GM19239 (cell line): Measurements from ENCODE around the gene CGB5.
"Not testable (repeated sequence)": the region's sequence is repeated elsewhere in the genome, so short reads cannot be mapped to it uniquely, and the experiment has no call there.

ENCODE experiments used
- DNase-seq: peaks from one replicate; pipeline ENCODE4 v3.0.0; 2011; ENCODE audit warnings: low spot score; ENCODE audit not compliant: insufficient read length
- FAIRE-seq: peaks from 2 replicates; lab custom pipeline; 2011; peaks lifted over from hg19 to GRCh38; lab: Jason Lieb, UNC

The CGB5 gene

DNA sequence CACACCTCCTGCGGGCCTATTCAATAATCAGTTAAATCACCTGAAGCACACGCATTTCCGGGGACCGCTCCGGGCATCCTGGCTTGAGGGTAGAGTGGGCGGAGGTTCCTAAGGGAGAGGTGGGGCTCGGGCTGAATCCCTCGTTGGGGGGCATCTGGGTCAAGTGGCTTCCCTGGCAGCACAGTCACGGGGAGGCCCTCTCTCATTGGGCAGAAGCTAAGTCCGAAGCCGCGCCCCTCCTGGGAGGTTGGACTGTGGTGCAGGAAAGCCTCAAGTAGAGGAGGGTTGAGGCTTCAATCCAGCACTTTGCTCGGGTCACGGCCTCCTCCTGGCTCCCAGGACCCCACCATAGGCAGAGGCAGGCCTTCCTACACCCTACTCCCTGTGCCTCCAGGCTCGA, at the start of gene CGB5:
Gene CGB5, plus strand, starts transcription at position 301 of the 400 bp plus-strand sequence. CDS start 362 bp downstream, outside the sequence.
- FAIRE-seq, DNase-seq: not testable (repeated sequence)

DNA sequence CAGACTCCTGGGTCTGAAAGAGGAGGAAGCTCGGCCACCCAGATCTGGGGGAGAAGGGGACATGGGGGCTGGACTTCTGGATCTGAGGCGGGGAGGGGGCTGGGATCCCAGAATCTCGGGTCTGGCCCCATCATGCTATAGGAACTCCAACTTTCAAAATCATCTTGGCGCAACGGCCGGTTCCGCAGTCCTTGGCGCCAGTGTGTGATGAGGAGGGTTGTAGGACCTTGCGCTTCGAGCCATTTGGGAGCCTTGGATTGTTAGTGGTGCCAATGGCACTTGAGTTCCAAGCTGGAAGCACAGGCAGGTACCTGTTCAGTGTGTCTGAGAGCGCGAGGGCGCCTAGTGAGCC, 49.6 kb upstream of the CGB5 start:
- DNase-seq (no peak), FAIRE-seq (no peak)

DNA sequence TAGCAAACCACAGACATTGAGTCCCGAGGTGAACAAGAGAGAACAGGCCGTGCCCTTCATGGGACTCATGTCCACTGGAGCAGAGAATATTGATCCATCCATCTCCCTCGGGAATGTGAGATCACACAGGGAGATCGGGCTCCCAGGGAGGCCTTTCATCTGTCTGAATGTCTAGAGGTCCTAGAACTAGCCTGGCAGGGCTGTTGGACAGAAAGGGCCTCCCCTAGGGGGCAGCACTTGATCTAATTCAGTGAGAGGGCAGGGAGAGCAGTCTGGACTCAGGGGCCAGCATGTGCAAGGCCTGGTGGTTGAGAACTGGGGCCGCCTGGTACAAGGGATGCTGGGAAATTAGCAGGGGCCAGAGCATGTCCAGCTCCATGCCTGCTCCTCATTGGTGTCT, 45.7 kb upstream of the CGB5 start:
- DNase-seq, result no peak

GRCh38 chr19:48999481-49000325, 43.9 kb upstream of the CGB5 start:
- FAIRE-seq (peak; percentile 40), DNase-seq (no peak)

More for the DNA sequence above, 45.7 kb upstream of the CGB5 start:
- FAIRE-seq, result no peak

DNA sequence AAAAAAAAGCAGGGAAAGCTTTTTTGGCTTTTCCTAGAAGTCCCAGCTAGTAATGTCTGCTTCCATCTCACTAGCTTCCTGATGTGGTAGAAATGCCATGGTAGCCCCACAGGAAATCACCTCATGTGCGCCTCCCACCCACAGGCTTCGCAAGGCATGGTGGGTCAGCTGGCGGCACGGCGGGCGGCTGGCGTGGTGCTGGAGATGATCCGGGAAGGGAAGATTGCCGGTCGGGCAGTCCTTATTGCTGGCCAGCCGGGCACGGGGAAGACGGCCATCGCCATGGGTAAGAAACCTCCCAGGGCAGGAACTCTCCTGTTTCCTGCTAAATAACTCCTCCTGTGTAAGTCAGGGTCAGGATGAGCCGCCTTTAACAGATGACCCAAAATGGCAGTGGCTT, 39.5 kb upstream of the CGB5 start:
- no peak for FAIRE-seq
- DNase-seq, result no peak

- FAIRE-seq (no peak), DNase-seq (no peak)
These were observed 38.6 kb upstream of the CGB5 start for GRCh38 chr19:49004964-49005614.

DNA sequence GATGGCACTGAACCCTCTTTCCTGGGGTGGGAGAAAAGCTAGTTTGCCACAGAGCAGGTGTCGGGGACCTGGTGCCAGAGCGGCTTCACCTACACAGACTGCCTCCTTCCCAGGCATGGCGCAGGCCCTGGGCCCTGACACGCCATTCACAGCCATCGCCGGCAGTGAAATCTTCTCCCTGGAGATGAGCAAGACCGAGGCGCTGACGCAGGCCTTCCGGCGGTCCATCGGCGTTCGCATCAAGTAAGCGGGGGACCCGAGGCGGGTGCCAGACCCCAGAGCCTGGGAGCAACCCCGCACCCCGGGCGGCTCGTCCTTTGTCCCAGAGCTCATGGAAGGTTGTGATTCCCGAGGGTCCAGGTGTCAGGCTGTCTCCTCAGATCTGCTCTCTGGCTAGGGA, 36.7 kb upstream of the CGB5 start:
- FAIRE-seq (no peak), DNase-seq (no peak)

DNA sequence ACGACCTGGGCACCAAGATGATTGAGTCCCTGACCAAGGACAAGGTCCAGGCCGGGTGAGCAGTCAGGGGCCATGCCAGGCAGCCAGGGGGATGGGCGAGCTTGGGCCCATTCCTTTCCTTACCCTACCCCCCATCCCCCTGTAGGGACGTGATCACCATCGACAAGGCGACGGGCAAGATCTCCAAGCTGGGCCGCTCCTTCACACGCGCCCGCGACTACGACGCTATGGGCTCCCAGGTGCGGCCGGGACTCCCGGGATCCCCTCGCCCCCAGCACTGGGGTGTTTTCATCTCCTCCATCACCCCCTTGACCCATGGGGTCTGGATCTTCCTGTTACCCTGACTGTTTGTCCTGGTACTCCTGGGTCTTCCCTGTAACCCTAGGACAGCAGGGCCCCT, 33.8 kb upstream of the CGB5 start:
- FAIRE-seq, result no peak
- no peak for DNase-seq

- DNase-seq (no peak), FAIRE-seq (no peak)
These were observed 33.2 kb upstream of the CGB5 start for GRCh38 chr19:49010453-49010852.

DNA sequence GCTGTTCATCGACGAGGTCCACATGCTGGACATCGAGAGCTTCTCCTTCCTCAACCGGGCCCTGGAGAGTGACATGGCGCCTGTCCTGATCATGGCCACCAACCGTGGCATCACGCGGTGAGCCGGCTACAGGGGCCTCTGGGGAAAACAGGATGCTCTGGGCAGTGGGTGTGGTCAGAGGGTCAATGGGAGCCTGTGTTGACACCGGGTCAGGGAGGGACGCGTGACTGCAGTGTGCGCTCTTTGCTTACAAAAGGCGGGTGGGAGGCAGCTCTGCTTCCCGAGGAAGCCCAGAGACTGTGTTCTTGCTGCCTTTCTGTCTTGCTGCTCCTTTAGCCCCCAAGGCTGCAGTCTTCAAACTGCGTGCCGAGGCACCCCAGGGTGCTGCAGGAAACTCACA, 32.5 kb upstream of the CGB5 start:
- FAIRE-seq (no peak), DNase-seq (no peak)

DNA sequence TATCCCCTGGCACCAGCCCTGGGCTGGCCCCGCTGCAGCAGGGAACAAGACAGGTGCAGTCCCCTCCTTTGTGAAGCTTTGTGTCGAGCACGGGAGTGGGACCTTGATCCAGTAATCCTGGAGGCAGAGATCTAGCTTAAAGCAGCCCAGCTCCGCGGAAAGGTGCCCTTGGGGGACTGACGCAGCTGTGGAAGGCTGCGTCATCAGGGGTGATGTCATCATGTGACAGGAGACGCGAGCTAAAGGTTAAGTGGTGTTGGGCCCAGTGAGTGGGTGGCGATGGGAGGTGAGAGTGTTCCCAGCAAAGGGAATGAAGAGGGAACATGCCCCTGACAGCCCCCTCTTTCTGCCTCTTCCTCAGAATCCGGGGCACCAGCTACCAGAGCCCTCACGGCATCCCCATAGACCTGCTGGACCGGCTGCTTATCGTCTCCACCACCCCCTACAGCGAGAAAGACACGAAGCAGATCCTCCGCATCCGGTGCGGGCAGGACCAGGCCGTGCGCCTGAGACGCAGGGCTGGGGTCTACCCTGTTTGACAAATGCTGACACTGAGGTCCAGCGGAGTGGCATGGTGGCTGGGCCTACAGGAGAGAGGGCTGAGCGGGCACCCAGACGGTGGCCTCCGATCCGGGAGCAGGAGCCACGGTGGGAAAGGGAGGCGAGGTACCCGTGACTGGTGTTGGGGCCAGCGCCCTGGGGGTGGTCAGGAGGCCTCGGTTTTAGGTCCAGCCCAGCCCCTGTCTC, 29.4 kb upstream of the CGB5 start:
- no peak for DNase-seq
- no peak for FAIRE-seq

- no peak for DNase-seq
- FAIRE-seq, result no peak
These were observed 28.8 kb upstream of the CGB5 start for GRCh38 chr19:49014870-49015255.

DNA sequence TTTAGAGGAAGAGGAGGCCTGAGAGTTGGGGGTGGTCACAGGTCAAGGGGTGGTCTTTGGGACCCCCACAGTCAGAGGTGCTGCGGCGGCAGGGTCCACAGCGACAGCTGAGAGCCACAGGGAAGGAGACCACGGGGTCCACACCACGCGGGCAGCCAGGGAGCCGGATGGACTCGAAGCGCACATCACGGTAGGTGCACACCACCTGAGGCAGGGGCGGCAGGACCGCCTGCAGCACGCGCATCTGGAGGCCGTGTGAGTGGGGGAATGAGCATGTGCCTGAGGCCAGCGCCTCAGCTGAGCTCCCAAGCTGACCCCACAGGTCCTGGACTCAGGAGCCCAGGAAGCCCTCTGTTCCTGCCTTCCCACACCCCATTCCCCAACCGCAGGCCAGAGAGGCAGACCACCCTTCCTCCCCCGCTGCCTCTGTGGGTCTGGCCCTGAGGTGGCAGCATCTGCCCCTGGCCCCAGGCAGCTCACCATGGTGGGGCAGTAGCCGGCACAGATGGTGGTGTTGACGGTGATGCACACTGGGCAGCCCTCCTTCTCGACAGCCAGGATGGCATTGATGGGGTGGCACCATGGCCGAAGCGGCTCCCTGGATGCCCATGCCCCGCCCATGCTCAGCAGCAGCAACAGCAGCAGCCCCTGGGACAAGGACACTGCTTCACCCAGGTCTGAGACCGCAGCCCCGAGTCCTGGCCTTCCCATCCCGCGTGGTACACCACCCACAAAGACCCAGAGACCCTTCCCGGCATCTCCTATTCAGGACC, 27.4 kb upstream of the CGB5 start:
- FAIRE-seq (no peak), DNase-seq (no peak)

- no peak for FAIRE-seq
- DNase-seq, result no peak
These were observed 26.5 kb upstream of the CGB5 start, which contains the start of gene LHB for GRCh38 chr19:49017041-49017665. Gene LHB, minus strand, starts transcription at chr19:49017091. Its CDS starts 10 bp downstream, at chr19:49017081.

GRCh38 chr19:49017666-49018351, 25.8 kb upstream of the CGB5 start:
- DNase-seq, result peak; percentile 85
- no peak for FAIRE-seq

DNA sequence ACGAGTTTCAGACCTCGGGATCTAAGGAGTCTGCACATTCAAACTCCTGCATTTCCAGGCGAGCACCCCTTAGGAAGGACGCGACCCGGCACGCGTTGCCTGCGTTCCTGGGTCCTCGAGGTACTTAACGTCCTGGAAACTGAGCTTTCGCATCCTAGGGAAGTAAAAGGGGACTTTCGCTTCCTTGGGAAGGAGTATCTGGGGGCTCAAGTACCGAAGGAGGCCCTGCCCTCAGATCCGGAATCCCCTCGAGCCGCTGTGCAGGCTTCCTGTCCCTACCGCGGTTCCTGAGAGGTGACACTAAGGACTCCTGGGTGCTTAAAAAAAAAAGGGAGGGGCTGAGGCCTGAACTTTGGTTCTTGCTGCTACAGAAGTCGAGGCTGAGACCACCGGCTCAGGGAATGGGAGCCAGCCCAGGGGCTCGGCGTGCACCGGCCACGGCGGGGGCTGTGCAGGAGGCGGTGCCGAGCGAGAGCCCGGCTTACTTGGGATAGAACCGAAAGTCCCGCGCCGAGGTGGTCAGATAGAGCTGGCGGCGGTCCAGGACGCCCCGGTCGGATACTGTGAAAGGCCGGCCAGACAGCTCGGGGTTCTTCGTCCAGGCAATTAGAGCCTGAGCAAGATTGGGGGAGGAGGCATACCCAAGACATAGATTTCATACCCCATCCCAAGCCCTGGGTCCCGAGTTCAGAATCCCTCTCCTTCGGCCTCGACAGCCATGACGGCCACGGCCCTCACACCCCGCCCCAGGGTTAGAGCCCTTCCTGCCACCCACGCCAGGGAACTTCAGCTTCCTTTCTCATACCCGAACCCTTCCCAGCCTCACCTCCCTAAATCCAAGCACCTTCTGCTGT, 25.0 kb upstream of the CGB5 start:
- FAIRE-seq, result peak; percentile 77
- not testable (repeated sequence) for DNase-seq

DNA sequence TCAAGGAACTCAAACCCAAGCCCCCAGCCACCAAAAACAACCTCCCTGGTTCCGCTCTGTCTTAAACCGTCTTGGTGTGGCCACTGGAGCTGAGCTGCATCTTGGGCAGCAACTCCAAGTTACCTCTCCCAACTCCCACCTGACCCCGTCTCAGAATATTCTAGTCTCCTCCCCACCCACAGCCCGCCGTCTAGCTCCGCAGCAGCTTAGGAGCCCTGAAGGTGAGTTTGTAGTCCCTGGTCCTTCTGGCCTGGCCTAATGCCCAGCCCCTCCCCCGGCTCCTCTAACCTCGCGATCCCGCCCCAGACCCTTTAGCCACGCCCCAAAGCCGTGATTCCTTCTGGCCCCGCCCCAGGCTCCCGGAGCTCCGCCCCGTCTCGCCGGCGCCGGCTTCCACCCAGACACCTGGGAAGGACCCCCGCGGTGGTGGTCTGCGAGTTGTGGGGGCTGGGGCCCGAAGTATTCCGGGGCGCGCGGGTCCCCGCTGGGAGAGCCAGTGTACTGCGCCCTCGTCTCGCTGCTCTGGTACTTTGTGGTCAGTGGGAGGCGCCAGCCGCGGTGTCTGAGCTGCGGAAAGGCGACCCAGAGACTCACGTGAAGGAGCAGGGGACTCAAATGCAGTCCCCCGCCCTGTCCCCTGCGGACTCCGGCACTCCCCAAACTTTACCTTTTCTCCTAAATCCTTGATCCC, 24.3 kb upstream of the CGB5 start:
- FAIRE-seq (no peak), DNase-seq (peak; percentile 71)

DNA sequence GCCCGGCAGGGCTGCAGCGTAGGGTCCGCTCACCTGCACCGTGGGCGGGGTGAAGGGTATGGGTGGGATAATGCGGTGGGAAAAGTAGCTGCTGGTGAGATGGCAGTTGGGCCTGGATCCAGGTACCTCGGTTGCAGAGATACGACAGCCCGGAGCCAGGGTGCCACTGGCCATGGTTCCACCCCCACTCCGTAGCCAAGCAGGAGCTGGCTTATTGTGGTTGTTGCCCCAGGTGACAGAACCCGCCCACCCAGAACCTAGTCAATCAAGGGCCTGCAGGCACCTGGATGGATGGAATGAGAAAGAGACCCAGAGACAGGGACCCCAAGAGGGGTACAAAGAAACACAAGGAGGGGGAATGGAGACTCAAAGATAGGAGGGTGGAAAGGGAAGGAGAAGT, 23.3 kb upstream of the CGB5 start:
- FAIRE-seq, result no peak

More for the DNA sequence above, 23.3 kb upstream of the CGB5 start:
- no peak for DNase-seq
